WTC11 (cell line): ENCODE results near the gene APCS. TPM values are rescaled to one million over a fixed set of nuclear protein-coding genes. Genes with fewer than 3 reads are reported as not detected.

Source experiments
- ATAC-seq: fragments of 200-7000 bp; cut with Tn5 transposase; 2 replicates; pipeline ENCODE4 v1.10.0; 2021; ENCODE audit warnings: mild to moderate bottlenecking, moderate library complexity
- CTCF ChIA-PET: fragments of 300-600 bp; sonication (Branson Sonifier 250); formaldehyde crosslinking; loops from one replicate; lab custom pipeline; 2021; ENCODE audit warnings: antibody characterized with exemption; lab: Charles Lee
- POLR2A ChIA-PET: fragments of 350-600 bp; sonication (Branson Sonifier 250); formaldehyde crosslinking; loops from one replicate; lab custom pipeline; 2021; ENCODE audit warnings: antibody characterized with exemption; lab: Charles Lee
- DNase-seq: peaks from one replicate; pipeline ENCODE4 v3.0.0; 2021; ENCODE audit warnings: low spot score
- H3K27ac Mint-ChIP-seq: 2 replicates; pipeline ENCODE4 v1.8.0; 2021; ENCODE audit warnings: mixed read lengths
- H3K27me3 Mint-ChIP-seq: 2 replicates; pipeline ENCODE4 v1.8.0; 2021; ENCODE audit warnings: low read depth, mild to moderate bottlenecking, moderate library complexity, mixed read lengths
- H3K36me3 Mint-ChIP-seq: 2 replicates; pipeline ENCODE4 v1.8.0; 2021; ENCODE audit warnings: mixed read lengths
- H3K4me1 Mint-ChIP-seq: 2 replicates; pipeline ENCODE4 v1.8.0; 2022; ENCODE audit warnings: mixed read lengths
- H3K4me3 Mint-ChIP-seq: 2 replicates; pipeline ENCODE4 v1.8.0; 2021; ENCODE audit warnings: mild to moderate bottlenecking, moderate library complexity, mixed read lengths
- H3K9me3 Mint-ChIP-seq: 2 replicates; pipeline ENCODE4 v1.8.0; 2021; ENCODE audit warnings: mixed read lengths
- AFF4 ChIP-seq: sonication (generic); formaldehyde crosslinking; IDR thresholded peaks from 2 replicates; pipeline ENCODE4 v1.8.1; 2023; ENCODE audit warnings: mild to moderate bottlenecking, missing genetic modification reagents, borderline replicate concordance
- ARID4B ChIP-seq: sonication (generic); formaldehyde crosslinking; IDR thresholded peaks from 2 replicates; pipeline ENCODE4 v1.8.0; 2023; ENCODE audit warnings: missing genetic modification reagents, mild to moderate bottlenecking, borderline replicate concordance
- ESRRA ChIP-seq: sonication (generic); formaldehyde crosslinking; IDR thresholded peaks from 2 replicates; pipeline ENCODE4 v1.8.1; 2022; ENCODE audit warnings: mild to moderate bottlenecking, missing genetic modification reagents, borderline replicate concordance
- FOXJ3 ChIP-seq: sonication (generic); formaldehyde crosslinking; IDR thresholded peaks from 2 replicates; pipeline ENCODE4 v1.9.0; 2021; ENCODE audit warnings: missing genetic modification reagents, mild to moderate bottlenecking, borderline replicate concordance
- FOXK1 ChIP-seq: sonication (generic); formaldehyde crosslinking; IDR thresholded peaks from 2 replicates; pipeline ENCODE4 v1.8.0; 2022; ENCODE audit warnings: mild to moderate bottlenecking, moderate library complexity, missing genetic modification reagents
- GABPB1 ChIP-seq: sonication (generic); formaldehyde crosslinking; IDR thresholded peaks from 2 replicates; pipeline ENCODE4 v1.8.1; 2023; ENCODE audit warnings: mild to moderate bottlenecking, missing genetic modification reagents
- HMGA2 ChIP-seq: fragments of 250-450 bp; sonication (Bioruptor Pico); IDR thresholded peaks from 2 replicates; pipeline ENCODE4 v1.4.0; 2021; ENCODE audit warnings: mild to moderate bottlenecking, moderate library complexity
- IRF1 ChIP-seq: sonication (generic); formaldehyde crosslinking; IDR thresholded peaks from 2 replicates; pipeline ENCODE4 v1.8.0; 2023; ENCODE audit warnings: missing genetic modification reagents
- MLX ChIP-seq: sonication (generic); formaldehyde crosslinking; IDR thresholded peaks from 2 replicates; pipeline ENCODE4 v1.8.1; 2023; ENCODE audit warnings: mild to moderate bottlenecking, missing genetic modification reagents, moderate library complexity
- MXD4 ChIP-seq: fragments of 250-450 bp; sonication (Bioruptor Pico); IDR thresholded peaks from 2 replicates; pipeline ENCODE4 v1.8.0; 2021; ENCODE audit warnings: mild to moderate bottlenecking, moderate library complexity, borderline replicate concordance
- NR2C2 ChIP-seq: sonication (generic); formaldehyde crosslinking; IDR thresholded peaks from 2 replicates; pipeline ENCODE4 v1.8.0; 2022; ENCODE audit warnings: mild to moderate bottlenecking, missing genetic modification reagents
- PRRX2 ChIP-seq: fragments of 250-450 bp; sonication (Bioruptor Pico); IDR thresholded peaks from 2 replicates; pipeline ENCODE4 v1.8.0; 2021; ENCODE audit warnings: mild to moderate bottlenecking
- RELA ChIP-seq: sonication (generic); formaldehyde crosslinking; IDR thresholded peaks from 2 replicates; pipeline ENCODE4 v1.8.1; 2022; ENCODE audit warnings: missing genetic modification reagents, mild to moderate bottlenecking, borderline replicate concordance
- SOX15 ChIP-seq: fragments of 250-450 bp; sonication (Bioruptor Pico); IDR thresholded peaks from 2 replicates; pipeline ENCODE4 v1.9.0; 2021; ENCODE audit warnings: mild to moderate bottlenecking
- USF1 ChIP-seq: sonication (generic); formaldehyde crosslinking; IDR thresholded peaks from 2 replicates; pipeline ENCODE4 v1.8.0; 2022; ENCODE audit warnings: mild to moderate bottlenecking, missing genetic modification reagents
- ZNF219 ChIP-seq: sonication (generic); formaldehyde crosslinking; IDR thresholded peaks from 2 replicates; pipeline ENCODE4 v1.8.0; 2023; ENCODE audit warnings: missing genetic modification reagents, mild to moderate bottlenecking, borderline replicate concordance
- ZNF263 ChIP-seq: sonication (generic); formaldehyde crosslinking; IDR thresholded peaks from 2 replicates; pipeline ENCODE4 v1.8.1; 2022; ENCODE audit warnings: low read depth, mild to moderate bottlenecking, moderate library complexity, missing genetic modification reagents
- ZNF671 ChIP-seq: fragments of 250-450 bp; sonication (Bioruptor Pico); IDR thresholded peaks from 2 replicates; pipeline ENCODE4 v1.8.0; 2021; ENCODE audit warnings: mild to moderate bottlenecking
- ZSCAN18 ChIP-seq: fragments of 250-450 bp; sonication (Bioruptor Pico); IDR thresholded peaks from 2 replicates; pipeline ENCODE4 v2.1.2; 2022; ENCODE audit warnings: mild to moderate bottlenecking, moderate library complexity
- total RNA-seq: library from RNA; stranded (reverse); gene quantifications from 3 replicates; pipeline ENCODE4 v1.2.3, GENCODE V29; 2021

The APCS gene
- total RNA-seq, 1 experiment from 2014 or later: 0.44 TPM

GRCh38 chr1:159600894-159601293 is 13.3 kb downstream of the APCS start:
- Mint-ChIP-seq H3K9me3 (peaks cover 61% of the 10 kb centered on the region), H3K4me1 (0 out of 2 replicates have a peak, but pooled peaks cover 3% of the 10 kb centered on the region), H3K27me3 (no peaks in the 10 kb centered on the region), H3K36me3 (peaks cover 18% of the 10 kb centered on the region), H3K27ac (no peak overlapping the region), H3K4me3 (no peak overlapping the region)
- CTCF ChIA-PET: no interaction called here
- TF ChIP-seq ZNF219 (CRISPR knock-in tag) (no peak), RELA (CRISPR knock-in tag) (no peak), USF1 (no peak), ARID4B (CRISPR knock-in tag) (no peak), IRF1 (CRISPR knock-in tag) (no peak)
- ATAC-seq (no peak), DNase-seq (no peak)
- POLR2A ChIA-PET: no interaction called here

GRCh38 chr1:159602501-159602999 is 14.9 kb downstream of the APCS start:
- Mint-ChIP-seq H3K4me1 (0 out of 2 replicates have a peak, but pooled peaks cover 3% of the 10 kb centered on the region), H3K36me3 (peaks cover 18% of the 10 kb centered on the region), H3K27me3 (no peaks in the 10 kb centered on the region), H3K27ac (no peak overlapping the region), H3K4me3 (no peak overlapping the region), H3K9me3 (peaks cover 63% of the 10 kb centered on the region)
- TF ChIP-seq HMGA2 (CRISPR knock-in tag): no peak
- TF ChIP-seq SOX15: no peak
- TF ChIP-seq ZSCAN18: no peak
- ATAC-seq: no peak
- ChIA-PET POLR2A (no interaction called here), CTCF (no interaction called here)
- no peak for DNase-seq

- H3K9me3 Mint-ChIP-seq: peaks cover 15% of the 10 kb centered on the region
- no peaks in the 10 kb centered on the region for H3K36me3 Mint-ChIP-seq
- ATAC-seq: no peak
- ChIA-PET POLR2A (no interaction called here), CTCF (no interaction called here)
- no peak overlapping the region for H3K27ac Mint-ChIP-seq
- DNase-seq: no peak
- no peak overlapping the region for H3K4me3 Mint-ChIP-seq
- H3K4me1 Mint-ChIP-seq: no peaks in the 10 kb centered on the region
- no peaks in the 10 kb centered on the region; the same call in 1 of the 2 replicates for H3K27me3 Mint-ChIP-seq
- TF ChIP-seq MLX (CRISPR knock-in tag) (no peak), AFF4 (CRISPR knock-in tag) (no peak), FOXK1 (CRISPR knock-in tag) (no peak), FOXJ3 (CRISPR knock-in tag) (no peak), GABPB1 (CRISPR knock-in tag) (no peak), NR2C2 (CRISPR knock-in tag) (no peak), ESRRA (CRISPR knock-in tag) (no peak), ZNF671 (CRISPR knock-in tag) (no peak), ZNF263 (CRISPR knock-in tag) (no peak), PRRX2 (CRISPR knock-in tag) (no peak), MXD4 (CRISPR knock-in tag) (no peak)
Observed at GRCh38 chr1:159612211-159612885, 24.7 kb downstream of the APCS start.
